ENCODE measurements around the gene CNOT10.
"Not testable (repeated sequence)": the region's sequence is repeated elsewhere in the genome, so short reads cannot be mapped to it uniquely, and the experiment has no call there.

Gene CNOT10

GRCh38 chr3:32684800-32685542 is at the start of gene CNOT10:
Gene CNOT10, plus strand, starts transcription at chr3:32685188. Its CDS starts 273 bp downstream, at chr3:32685461.
- DNase-seq, result peak; percentile 79 to 94 (median 88)

GRCh38 chr3:32640939-32641338 is 44.0 kb upstream of the CNOT10 start:
- DNase-seq, result no peak

- no peak for DNase-seq
Observed at GRCh38 chr3:32641356-32641755, 43.6 kb upstream of the CNOT10 start.

GRCh38 chr3:32643354-32643753 is 41.6 kb upstream of the CNOT10 start:
- DNase-seq, result no peak

GRCh38 chr3:32643816-32644215 is 41.2 kb upstream of the CNOT10 start:
- no peak for DNase-seq

GRCh38 chr3:32644380-32644779 is 40.6 kb upstream of the CNOT10 start:
- no peak for DNase-seq

- no peak for DNase-seq
Observed at GRCh38 chr3:32646761-32647160, 38.2 kb upstream of the CNOT10 start.

- not testable (repeated sequence) for DNase-seq
Observed at GRCh38 chr3:32652337-32653100, 32.5 kb upstream of the CNOT10 start.

GRCh38 chr3:32655167-32655566 is 29.8 kb upstream of the CNOT10 start:
- no peak for DNase-seq

GRCh38 chr3:32660634-32661033 is 24.4 kb upstream of the CNOT10 start:
- DNase-seq, result no peak

- no peak for DNase-seq
Observed at GRCh38 chr3:32662647-32663046, 22.3 kb upstream of the CNOT10 start.

- not testable (repeated sequence) for DNase-seq
Observed at GRCh38 chr3:32664630-32665075, 20.3 kb upstream of the CNOT10 start.

GRCh38 chr3:32667072-32667582 is 17.9 kb upstream of the CNOT10 start:
- DNase-seq, result no peak

GRCh38 chr3:32669226-32669625 is 15.8 kb upstream of the CNOT10 start:
- DNase-seq, result not testable (repeated sequence)

GRCh38 chr3:32673730-32674129 is 11.3 kb upstream of the CNOT10 start:
- not testable (repeated sequence) for DNase-seq

GRCh38 chr3:32675164-32675563 is 9.8 kb upstream of the CNOT10 start:
- no peak for DNase-seq

GRCh38 chr3:32675650-32676049 is 9.3 kb upstream of the CNOT10 start:
- DNase-seq, result no peak

GRCh38 chr3:32681811-32682210 is 3.2 kb upstream of the CNOT10 start:
- DNase-seq, result no peak

GRCh38 chr3:32684029-32684799 is 774 bp upstream of the CNOT10 start:
- DNase-seq, result no peak

- DNase-seq, result no peak
Observed at GRCh38 chr3:32685543-32686185, 676 bp downstream of the CNOT10 start.

- DNase-seq, result no peak
Observed at GRCh38 chr3:32686713-32687112, 1.7 kb downstream of the CNOT10 start.

GRCh38 chr3:32691847-32692246 is 6.9 kb downstream of the CNOT10 start:
- no peak for DNase-seq

- no peak for DNase-seq
Observed at GRCh38 chr3:32696523-32696922, 11.5 kb downstream of the CNOT10 start.
